MM.1S (cell line): Measurements from ENCODE around the gene ZNF93.

ENCODE experiments used
- EZH2phosphoT487 ChIP-seq: fragments of 300-600 bp; sonication (generic); IDR thresholded peaks from 2 replicates; pipeline ENCODE4 v1.6.1; 2018; ENCODE audit warnings: antibody characterized with exemption, low read length
- TF ChIP-seq, protein P1 (sequence below): fragments of 300-600 bp; sonication (generic); IDR thresholded peaks from 2 replicates; pipeline ENCODE4 v1.5.1; 2016; ENCODE audit warnings: antibody characterized with exemption, low read length, mixed read lengths

DNA sequence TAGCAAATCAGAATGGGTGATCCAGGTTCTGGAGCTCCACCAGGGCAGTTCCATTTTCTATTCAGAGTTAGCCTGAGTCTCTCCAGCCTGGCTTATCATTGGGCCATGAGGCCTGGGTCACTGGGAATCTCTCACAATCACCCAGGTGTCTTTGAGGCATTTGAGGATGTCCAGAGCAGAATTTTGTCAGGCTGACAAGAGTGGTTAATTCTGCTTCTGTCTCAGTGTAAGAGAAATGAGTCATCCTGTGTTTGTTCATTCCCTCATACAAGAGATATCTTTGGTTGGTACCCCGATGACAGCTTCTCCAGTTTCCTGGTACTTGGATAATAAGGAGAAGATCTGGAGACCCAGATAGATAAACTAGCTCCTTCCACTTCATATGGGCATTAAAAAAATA, 10.4 kb downstream of the ZNF93 start:
- TF ChIP-seq, protein P1, sequence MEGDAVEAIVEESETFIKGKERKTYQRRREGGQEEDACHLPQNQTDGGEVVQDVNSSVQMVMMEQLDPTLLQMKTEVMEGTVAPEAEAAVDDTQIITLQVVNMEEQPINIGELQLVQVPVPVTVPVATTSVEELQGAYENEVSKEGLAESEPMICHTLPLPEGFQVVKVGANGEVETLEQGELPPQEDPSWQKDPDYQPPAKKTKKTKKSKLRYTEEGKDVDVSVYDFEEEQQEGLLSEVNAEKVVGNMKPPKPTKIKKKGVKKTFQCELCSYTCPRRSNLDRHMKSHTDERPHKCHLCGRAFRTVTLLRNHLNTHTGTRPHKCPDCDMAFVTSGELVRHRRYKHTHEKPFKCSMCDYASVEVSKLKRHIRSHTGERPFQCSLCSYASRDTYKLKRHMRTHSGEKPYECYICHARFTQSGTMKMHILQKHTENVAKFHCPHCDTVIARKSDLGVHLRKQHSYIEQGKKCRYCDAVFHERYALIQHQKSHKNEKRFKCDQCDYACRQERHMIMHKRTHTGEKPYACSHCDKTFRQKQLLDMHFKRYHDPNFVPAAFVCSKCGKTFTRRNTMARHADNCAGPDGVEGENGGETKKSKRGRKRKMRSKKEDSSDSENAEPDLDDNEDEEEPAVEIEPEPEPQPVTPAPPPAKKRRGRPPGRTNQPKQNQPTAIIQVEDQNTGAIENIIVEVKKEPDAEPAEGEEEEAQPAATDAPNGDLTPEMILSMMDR: no peak
- no peak for TF ChIP-seq EZH2phosphoT487
